Subcutaneous abdominal adipose tissue (tissue), 5 donors: ENCODE measurements around the gene C1orf174.

Experiments
- H3K27ac ChIP-seq: one replicate; pipeline ENCODE4 v1.7.0; 2013; ENCODE audit warnings: low read depth, mild to moderate bottlenecking, inconsistent platforms, low read length, moderate library complexity
- H3K27me3 ChIP-seq, 5 donors: one replicate each; pipeline ENCODE4 v1.7.0; 2013; ENCODE audit warnings: low read length in 5 of 5, inconsistent platforms in 1 of 5; ENCODE audit not compliant: control insufficient read depth in 5 of 5, insufficient read depth in 4 of 5
- H3K36me3 ChIP-seq, 5 donors: one replicate each; pipeline ENCODE4 v1.7.0; 2013; ENCODE audit warnings: low read length in 5 of 5; ENCODE audit not compliant: control insufficient read depth in 5 of 5, insufficient read depth in 5 of 5
- H3K4me1 ChIP-seq, 5 donors: one replicate each; pipeline ENCODE4 v1.7.0; 2013; ENCODE audit warnings: low read length in 5 of 5, mild to moderate bottlenecking in 3 of 5, moderate library complexity in 1 of 5; ENCODE audit not compliant: control insufficient read depth in 5 of 5, insufficient read depth in 5 of 5
- H3K4me3 ChIP-seq, 5 donors: one replicate each; pipeline ENCODE4 v1.7.0; 2013; ENCODE audit warnings: low read length in 5 of 5, low read depth in 1 of 5
- H3K9ac ChIP-seq, 5 donors: one replicate each; pipeline ENCODE4 v1.7.0; 2013; ENCODE audit warnings: low read length in 5 of 5, mild to moderate bottlenecking in 4 of 5, moderate library complexity in 3 of 5
- H3K9me3 ChIP-seq, 5 donors: one replicate each; pipeline ENCODE4 v1.7.0; 2013; ENCODE audit warnings: low read length in 5 of 5; ENCODE audit not compliant: control insufficient read depth in 5 of 5
- donor health status: healthy.
- donor health status: healthy.
- donor health status: healthy.
- donor health status: healthy.
- donor health status: healthy.

C1orf174 gene

DNA sequence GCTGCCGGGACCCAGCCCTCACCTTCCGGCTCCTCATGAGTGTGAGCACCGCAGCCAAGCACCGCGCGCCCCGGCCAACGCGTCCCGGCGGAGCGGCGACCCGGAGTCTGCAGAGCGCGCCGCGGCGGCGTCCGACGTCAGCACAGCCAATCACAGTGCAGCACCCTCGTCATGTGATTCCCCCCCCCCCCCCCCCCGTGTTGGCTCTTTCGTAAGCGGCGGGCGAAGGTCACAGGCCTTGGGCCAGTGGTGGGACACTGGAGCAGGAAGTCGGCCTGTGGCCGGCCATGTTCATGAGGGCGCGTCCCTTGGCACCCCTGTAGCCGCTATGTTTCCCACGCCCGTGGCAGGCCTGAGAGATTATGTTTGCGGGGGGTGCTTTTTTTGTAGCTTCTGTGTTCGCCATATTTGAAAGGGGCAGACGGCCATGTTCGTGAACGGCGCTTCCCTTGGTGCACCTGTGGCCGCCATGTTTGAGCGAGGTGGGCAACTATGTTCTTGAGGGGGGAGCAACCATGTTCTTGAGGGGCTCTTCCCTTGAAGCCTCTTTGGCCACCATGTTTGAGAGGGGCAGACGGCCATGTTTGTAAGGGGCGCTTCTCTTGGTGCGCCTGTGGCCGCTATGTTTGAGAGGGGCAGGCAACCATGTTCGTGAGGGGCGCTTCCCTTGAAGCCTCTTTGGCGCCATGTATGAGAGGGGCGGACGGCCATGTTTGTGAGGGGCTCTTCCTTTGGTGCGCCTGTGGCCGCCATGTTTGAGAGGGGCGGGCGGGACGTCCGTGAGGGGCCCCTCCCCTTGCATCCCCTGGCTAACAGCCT, at the start of gene C1orf174:
Gene C1orf174, minus strand, starts transcription at position 123 of the 819 bp plus-strand sequence. Its CDS starts 86 bp downstream, at position 37.
- Histone ChIP-seq H3K4me3 (peak within 1 kb of the TSS; percentile 84 to 99 (median 93)), H3K27me3 (peaks cover 0 to 4% (median 0%) of the 10 kb centered on the region in 5 donors), H3K4me1 (peaks cover 7 to 19% (median 10%) of the 10 kb centered on the region in 5 donors), H3K9ac (peak within 1 kb of the TSS; percentile 84 to 92 (median 90)), H3K9me3 (peaks cover 0 to 14% (median 4%) of the 10 kb centered on the region in 5 donors), H3K36me3 (peaks cover 0 to 7% (median 0%) of the 10 kb centered on the region in 5 donors), H3K27ac (peak within 1 kb of the TSS; percentile 94)

DNA sequence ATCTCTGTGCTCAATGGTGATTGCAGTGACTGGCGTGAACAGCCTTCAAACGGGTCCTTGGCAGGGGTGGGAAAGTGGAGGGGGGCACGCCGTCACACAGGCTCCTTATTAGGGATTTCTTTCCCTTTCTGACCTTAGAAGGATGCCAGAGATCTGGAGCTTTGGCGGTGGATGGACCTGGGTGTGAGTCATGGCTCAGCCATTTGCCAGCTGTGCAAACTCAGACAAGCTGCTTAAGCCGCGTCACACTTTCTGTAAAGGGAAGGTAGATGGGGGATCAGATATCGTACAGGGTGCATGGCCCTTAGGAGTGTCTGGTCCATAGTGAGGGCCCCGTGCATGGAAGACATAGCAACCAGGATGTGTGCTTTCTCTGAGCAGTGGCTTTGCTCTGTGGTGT, 48.3 kb upstream of the C1orf174 start:
- Histone ChIP-seq H3K9me3 (peaks cover 0 to 4% (median 0%) of the 10 kb centered on the region in 5 donors), H3K4me3 (no peak overlapping the region), H3K27me3 (peaks cover 13 to 36% (median 28%) of the 10 kb centered on the region in 5 donors), H3K27ac (no peak overlapping the region), H3K4me1 (no peaks in the 10 kb centered on the region), H3K9ac (no peak overlapping the region), H3K36me3 (no peaks in the 10 kb centered on the region)

DNA sequence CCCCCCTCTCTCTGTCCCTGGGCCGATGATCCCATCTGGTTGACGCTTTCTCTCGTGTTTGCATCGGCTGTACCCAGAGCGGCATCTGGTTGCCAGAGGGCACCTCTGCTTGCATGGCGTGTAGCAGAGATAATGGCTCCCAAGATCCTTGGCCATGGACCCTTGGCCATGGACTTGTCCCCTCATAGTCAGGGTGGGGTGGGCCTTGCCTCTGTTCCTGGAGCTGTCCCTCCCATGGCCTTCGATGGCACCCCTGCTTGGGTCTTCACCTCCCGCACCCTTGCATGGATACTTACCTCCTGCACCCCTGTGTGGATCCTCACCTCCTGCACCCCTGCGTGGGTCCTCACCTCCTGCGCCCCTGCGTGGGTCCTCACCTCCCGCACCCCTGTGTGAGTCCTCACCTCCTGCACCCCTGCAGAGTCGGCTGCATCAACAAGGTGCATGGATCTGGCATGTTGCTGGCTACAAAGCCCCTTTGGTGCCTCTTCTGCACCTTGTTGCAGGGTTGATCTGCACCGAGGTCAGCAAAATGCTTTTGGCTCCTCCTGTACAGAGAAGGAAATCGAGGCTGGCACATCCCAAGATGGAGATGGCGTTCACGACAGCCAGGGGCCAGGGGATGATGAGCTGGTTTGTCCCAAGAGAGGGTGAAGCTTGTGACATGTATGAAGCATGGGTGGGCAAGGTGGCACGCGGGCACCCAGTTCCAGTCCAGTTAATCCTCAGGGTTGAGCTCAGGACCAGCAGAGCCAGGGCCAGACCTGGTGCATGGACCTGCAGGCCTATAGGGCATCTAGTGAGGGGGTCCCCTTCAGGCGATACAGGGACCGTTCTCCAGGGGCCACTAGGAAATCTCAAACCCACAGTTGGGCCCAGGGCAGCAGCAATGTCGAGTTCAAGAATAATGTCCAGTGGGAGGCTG, 46.1 kb upstream of the C1orf174 start:
- Histone ChIP-seq H3K9ac (no peak overlapping the region), H3K36me3 (no peaks in the 10 kb centered on the region), H3K4me3 (no peak overlapping the region), H3K27me3 (peaks cover 17 to 35% (median 24%) of the 10 kb centered on the region in 5 donors), H3K27ac (no peak overlapping the region), H3K9me3 (peaks cover 0 to 4% (median 0%) of the 10 kb centered on the region in 5 donors), H3K4me1 (no peaks in the 10 kb centered on the region)

DNA sequence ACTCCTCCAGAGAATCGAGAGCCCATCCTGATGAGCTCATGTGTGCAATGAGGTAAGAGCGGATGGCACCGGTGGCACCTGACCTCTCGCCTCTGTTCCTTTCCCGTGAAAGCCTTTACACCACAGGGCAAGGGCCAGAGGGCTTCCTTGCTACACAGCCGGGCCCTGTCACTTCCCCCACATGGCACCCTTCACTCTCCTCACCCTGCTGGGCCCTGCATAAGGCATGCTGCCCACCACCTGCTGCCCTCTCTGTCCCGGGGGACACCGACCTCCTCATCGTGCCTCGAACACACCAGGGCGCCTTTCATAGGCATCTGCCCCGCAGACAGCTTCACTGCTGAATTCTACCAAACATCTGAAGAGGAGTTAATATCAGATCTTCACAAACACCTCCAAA, 45.1 kb upstream of the C1orf174 start:
- H3K4me3 ChIP-seq, result no peak overlapping the region
- no peak overlapping the region for H3K9ac ChIP-seq
- no peak overlapping the region for H3K27ac ChIP-seq
- H3K36me3 ChIP-seq, result no peaks in the 10 kb centered on the region
- H3K9me3 ChIP-seq, result peaks cover 0 to 4% (median 0%) of the 10 kb centered on the region in 5 donors
- peaks cover 22 to 35% (median 31%) of the 10 kb centered on the region in 5 donors for H3K27me3 ChIP-seq
- no peaks in the 10 kb centered on the region for H3K4me1 ChIP-seq

DNA sequence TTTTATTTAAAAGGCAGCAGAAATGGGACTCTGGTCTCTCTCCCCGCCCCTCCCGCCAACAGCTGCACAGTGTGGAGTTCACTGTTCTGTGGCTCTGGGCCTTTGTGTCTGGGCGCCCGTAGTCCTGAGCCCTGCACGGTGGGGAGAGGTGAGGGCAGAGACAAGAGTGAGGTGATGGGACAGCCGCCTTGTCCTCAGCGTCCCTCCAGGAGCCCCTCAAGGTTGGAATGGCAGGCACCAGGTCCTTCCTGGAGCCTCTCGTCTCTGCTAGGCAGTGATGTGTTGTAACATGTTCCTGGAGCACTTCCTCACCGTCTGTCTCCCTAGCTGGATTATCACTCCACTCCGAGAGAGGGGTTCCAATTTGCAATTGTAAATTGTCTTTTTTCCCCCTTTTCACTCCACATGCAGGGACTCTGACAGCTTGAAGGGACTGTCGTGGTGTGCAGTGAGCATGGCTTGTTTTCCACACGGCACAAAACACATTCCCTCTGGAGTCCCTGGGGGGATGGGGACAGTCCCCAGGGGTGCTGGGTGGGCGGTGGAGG, 44.6 kb upstream of the C1orf174 start:
- peaks cover 0 to 4% (median 2%) of the 10 kb centered on the region in 5 donors for H3K9me3 ChIP-seq
- H3K4me1 ChIP-seq, result no peaks in the 10 kb centered on the region
- no peak overlapping the region for H3K4me3 ChIP-seq
- H3K27ac ChIP-seq, result no peak overlapping the region
- H3K36me3 ChIP-seq, result no peaks in the 10 kb centered on the region
- peaks cover 27 to 40% (median 34%) of the 10 kb centered on the region in 5 donors for H3K27me3 ChIP-seq
- H3K9ac ChIP-seq, result no peak overlapping the region

DNA sequence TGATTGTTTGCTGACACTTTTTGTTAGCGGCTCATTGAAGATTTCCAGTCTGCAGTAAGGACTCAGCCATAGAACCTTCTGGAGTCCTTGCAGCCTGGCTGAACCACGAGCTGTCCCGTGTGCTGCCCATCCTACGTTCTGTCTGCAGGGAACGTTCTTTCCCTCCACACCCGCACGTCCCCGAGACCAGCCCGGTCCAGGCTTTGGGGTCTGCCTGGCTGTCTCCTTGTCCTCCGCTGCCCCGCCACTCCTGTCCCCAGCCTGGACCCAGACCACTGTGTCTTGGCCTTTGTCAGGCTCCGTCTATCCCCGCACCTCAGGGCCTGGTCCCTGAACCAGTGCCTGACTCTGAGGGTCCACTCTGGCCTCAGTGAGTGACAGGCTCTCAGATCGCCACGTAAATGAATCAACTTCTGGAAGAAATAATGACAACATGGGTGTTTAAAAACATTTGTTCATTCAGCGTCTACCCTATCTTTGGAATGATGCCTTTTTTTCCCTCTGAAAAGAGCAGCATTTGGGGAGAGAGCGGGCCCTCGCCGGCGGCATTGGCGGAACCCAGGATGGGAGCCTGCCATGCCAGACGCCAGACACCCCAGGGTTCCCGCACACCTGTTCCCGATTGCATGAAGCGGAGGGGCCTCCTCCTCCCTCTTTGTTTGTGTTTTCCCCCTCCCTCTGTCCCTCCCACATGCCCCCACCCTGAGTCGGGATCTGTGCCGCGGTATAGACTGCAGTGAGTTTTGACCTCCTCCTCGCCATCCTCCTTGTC, 43.9 kb upstream of the C1orf174 start:
- no peak overlapping the region for H3K27ac ChIP-seq
- no peak overlapping the region for H3K4me3 ChIP-seq
- H3K27me3 ChIP-seq, result peaks cover 30 to 45% (median 38%) of the 10 kb centered on the region in 5 donors
- no peaks in the 10 kb centered on the region for H3K4me1 ChIP-seq
- no peak overlapping the region for H3K9ac ChIP-seq
- H3K36me3 ChIP-seq, result no peaks in the 10 kb centered on the region
- H3K9me3 ChIP-seq, result peaks cover 0 to 8% (median 2%) of the 10 kb centered on the region in 5 donors

DNA sequence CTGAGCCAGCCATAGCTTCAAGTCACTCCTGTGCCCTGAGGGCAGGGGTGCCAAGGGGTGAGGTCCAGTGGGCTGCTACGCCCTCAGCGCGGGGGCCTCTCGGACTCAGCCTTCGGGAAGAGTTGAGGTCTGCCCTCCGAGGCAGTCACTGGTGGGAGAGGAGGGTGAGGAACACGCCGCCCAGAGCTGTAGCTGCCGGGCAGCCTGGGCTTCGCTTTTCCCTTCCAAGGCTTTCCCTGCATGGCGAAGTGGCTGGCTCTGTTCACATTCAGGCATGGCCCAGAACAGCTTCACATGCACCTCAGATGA, 43.0 kb upstream of the C1orf174 start:
- Histone ChIP-seq H3K4me1 (no peaks in the 10 kb centered on the region), H3K36me3 (no peaks in the 10 kb centered on the region), H3K4me3 (no peak overlapping the region), H3K27me3 (peaks cover 27 to 41% (median 33%) of the 10 kb centered on the region in 5 donors), H3K9ac (no peak overlapping the region), H3K9me3 (peaks cover 0 to 12% (median 7%) of the 10 kb centered on the region in 5 donors), H3K27ac (no peak overlapping the region)

DNA sequence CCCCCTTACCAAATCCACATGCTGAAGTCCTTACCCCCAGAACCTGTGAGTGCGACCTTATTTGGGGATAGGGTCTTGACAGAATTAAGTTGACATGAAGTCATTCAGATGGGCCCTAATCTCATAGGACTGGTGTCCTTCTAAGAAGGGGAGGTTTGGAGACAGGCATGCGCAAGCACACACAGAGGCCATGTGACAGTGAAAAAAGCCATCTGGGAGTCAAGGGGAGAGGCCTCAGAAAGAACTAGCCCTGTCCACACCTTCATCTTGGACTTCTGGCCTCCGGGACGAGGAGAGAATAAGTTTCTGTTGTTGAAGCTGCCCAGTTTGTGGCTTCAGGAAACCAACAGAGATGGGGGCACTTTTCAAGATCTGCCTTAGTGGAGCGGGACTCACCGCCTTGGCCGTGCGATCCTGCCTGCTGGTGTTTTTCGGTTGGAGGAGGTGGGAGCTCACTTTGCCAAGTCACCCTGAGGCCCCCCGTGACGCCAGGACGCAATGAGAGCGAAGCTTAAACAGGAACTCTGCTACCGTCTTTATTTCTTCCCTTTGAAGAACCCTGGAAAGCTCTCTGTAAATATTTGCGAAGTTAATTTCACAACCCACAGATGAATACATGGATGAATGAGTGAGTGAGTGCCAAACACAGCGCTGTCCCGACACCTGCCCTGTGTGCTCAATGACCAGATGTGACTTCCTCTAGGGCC, 42.5 kb upstream of the C1orf174 start:
- Histone ChIP-seq H3K9ac (no peak overlapping the region), H3K9me3 (peaks cover 0 to 12% (median 7%) of the 10 kb centered on the region in 5 donors), H3K36me3 (no peaks in the 10 kb centered on the region), H3K4me1 (no peaks in the 10 kb centered on the region), H3K4me3 (no peak overlapping the region), H3K27me3 (peaks cover 27 to 36% (median 31%) of the 10 kb centered on the region in 5 donors), H3K27ac (no peak overlapping the region)
